Activated T-helper 1 cell treated with anti-CD3 and anti-CD28 coated beads, Interleukin-12 subunit alpha, Interleukin-12 subunit beta, Interleukin-2, Interleukin-4 antibody, amounts not matched to agents 30 ng/mL and 10 ng/mL and 1 ng/mL, durations not matched to agents 14 hours and 24 hours and 36 hours (primary cell): ENCODE measurements around the gene OBSCN. TPM values are rescaled to one million over a fixed set of nuclear protein-coding genes. Genes with fewer than 3 reads are reported as not detected.

Experiments
- DNase-seq: peaks from one replicate; pipeline ENCODE4 v3.0.0; 2021; ENCODE audit warnings: low spot score
- H3K27ac Mint-ChIP-seq: one replicate; pipeline ENCODE4 v1.8.0; 2021; ENCODE audit warnings: mild to moderate bottlenecking, mixed read lengths
- H3K27me3 Mint-ChIP-seq: one replicate; pipeline ENCODE4 v1.8.0; 2022; ENCODE audit warnings: mild to moderate bottlenecking, moderate library complexity, mixed read lengths; ENCODE audit not compliant: insufficient read depth
- H3K36me3 Mint-ChIP-seq: one replicate; pipeline ENCODE4 v1.8.0; 2021; ENCODE audit warnings: low read depth, mixed read lengths
- H3K4me1 Mint-ChIP-seq: one replicate; pipeline ENCODE4 v1.8.0; 2021; ENCODE audit warnings: low read depth, mixed read lengths
- H3K4me3 Mint-ChIP-seq: one replicate; pipeline ENCODE4 v1.8.0; 2021; ENCODE audit warnings: mild to moderate bottlenecking, moderate library complexity, mixed read lengths
- H3K9me3 Mint-ChIP-seq: one replicate; pipeline ENCODE4 v1.8.0; 2021; ENCODE audit warnings: mixed read lengths
- intact Hi-C: fragments of 100-400 bp; cut with micrococcal nuclease; formaldehyde crosslinking; loops from one replicate; pipeline ENCODE4 v1.15.1; 2024
- total RNA-seq: library from RNA; stranded (reverse); gene quantifications from 2 replicates; pipeline ENCODE4 v1.2.3, GENCODE V29; 2022

Gene OBSCN
- total RNA-seq, 1 donor from 2014 or later, result 15.2 TPM

DNA sequence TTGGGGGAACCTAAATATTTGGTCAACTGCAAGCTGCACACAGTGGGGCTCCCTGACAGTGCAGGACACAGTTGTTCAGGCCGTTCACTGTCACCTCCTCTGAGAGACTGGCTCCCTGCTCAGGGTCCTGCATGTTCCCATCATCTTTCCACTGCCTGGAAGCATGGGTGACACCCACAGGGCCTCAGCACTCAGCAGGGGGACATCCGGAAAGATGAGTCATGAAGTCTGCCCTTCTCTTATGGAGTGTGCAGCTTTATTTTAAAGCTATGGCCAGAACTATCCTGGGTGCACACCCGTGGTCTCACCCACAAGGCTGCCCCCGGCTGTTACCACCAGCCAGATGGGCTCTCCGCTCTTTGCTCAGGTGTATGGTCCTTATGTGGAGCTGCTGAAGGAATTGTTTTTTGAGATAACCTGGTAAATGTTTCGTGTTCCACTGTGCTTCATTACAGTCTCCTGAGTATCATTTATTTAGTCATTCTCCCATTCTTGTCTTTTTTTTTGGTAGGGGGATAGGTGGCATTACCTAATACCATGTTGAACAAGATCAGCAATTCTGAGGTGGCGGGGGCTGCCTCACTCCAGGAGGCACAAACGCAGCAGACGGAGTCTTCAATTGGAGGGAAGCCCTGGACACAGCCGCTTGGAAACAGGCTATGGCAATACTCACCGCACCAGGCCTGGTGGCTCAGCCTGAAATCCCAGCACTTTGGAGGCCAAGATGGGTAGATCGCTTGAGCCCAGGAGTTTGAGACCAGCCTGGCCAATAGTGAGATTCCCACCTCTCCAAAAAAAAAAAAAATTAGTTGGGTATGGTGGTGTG, 184.5 kb downstream of the OBSCN start:
- H3K36me3 Mint-ChIP-seq, result peaks cover 25% of the 10 kb centered on the region
- no peak for DNase-seq
- H3K9me3 Mint-ChIP-seq, result no peaks in the 10 kb centered on the region
- intact Hi-C loops, result no loop called here
- H3K4me3 Mint-ChIP-seq, result no peak overlapping the region
- no peaks in the 10 kb centered on the region for H3K4me1 Mint-ChIP-seq
- no peak overlapping the region for H3K27ac Mint-ChIP-seq
- H3K27me3 Mint-ChIP-seq, result peaks cover 3% of the 10 kb centered on the region

DNA sequence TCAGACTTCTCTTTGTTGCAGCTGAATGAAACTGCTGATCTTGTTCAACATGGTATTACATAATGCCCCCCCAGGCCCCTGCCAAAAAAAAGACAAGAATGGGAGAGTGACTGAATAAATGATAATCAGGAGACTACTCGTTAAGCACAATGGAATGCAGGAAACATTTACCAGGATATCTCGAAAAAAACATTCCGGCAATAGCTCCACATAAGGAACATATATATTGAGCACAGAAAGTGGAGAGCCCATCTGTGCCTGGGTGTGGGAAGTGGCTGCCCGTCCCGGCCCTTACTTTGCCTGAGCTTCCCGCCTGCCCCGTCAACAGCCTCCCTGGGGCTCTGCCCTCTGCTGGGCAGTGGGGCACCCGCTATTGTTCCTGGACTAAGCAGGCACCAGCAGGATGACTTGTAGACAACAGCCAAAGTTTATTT, 185.4 kb downstream of the OBSCN start:
- Mint-ChIP-seq H3K4me3 (no peak overlapping the region), H3K4me1 (peaks cover 9% of the 10 kb centered on the region), H3K9me3 (no peaks in the 10 kb centered on the region), H3K27ac (no peak overlapping the region), H3K27me3 (no peaks in the 10 kb centered on the region), H3K36me3 (peaks cover 27% of the 10 kb centered on the region)
- DNase-seq, result no peak
- intact Hi-C loops, result no loop called here

DNA sequence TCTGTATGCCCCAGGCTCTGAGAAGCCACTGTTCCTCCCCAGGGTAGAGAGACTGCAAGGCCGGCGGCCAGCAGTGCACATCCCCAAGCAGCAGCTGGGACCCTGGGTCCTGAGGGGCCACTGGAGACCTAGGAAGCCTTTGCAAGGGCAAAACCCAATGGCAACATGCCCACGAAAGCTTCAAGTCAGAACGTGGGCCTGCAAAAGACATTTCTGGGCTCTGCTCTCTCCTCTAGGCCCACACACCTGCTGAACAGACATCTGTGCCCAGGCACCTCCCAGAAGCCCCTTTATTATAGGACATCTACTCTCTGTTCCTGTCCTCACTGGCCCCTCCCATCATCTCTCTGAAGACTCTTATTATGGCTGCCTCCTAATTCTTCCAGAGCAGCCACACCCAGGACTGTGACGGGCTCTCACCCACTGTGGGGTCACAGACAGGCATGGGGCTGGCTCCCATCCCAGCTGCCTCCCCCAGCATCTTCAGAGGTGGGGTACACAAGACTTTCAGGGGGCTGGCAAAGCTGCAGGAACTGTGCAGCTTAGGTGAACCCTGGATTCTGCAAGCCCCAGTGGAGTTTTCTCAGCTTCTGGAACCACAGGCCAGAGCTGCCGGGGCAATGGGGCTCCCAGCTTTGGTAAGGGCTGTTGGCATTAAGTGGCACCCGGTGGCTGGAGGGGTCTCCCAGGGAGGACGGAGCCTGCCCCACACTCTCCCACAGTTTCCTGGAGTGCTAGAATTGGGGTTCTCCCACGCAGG, 186.1 kb downstream of the OBSCN start:
- DNase-seq, result no peak
- H3K27ac Mint-ChIP-seq, result no peak overlapping the region

DNA sequence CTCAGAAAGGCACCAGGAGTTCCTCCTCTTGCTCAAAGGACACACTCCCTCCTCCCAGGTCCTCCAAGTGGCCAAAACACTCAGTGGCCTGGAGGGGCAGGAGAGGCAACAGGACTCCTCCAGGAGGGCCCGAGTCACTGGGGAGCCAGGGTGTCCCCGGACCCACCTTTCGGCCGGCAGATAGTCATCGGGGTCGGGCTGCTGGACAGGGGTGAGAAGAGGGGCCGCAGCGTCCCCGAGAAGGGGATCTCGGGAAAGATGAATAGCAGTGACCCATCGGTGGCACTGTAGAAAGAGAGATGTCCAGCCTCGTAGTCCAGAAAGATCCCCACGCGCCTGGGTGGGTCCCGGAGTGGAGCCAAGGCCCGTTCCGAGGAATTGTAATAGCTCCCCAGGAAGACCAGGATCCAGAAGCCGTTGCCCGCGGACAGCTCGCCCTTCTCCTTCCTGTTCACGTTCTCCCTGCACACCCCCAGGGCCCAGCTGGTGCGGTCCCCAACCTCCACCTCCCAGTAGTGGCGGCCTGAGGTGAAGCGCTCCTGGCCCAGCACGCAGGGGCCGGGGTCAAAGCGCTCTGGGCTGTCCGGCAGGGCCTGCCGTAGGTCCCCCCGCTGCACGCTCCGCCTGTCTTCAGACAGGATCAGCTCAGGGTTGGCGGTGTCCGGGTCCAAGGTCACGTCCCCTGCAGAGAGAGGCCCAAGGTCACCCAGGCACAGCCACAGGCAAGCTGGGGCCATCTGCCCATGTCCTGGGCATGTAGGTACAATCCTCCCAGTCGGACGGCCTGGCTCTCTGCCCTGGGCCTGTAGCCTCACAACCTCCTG, 186.9 kb downstream of the OBSCN start:
- Mint-ChIP-seq H3K9me3 (no peaks in the 10 kb centered on the region), H3K36me3 (peaks cover 31% of the 10 kb centered on the region), H3K4me3 (no peak overlapping the region), H3K27ac (no peak overlapping the region), H3K4me1 (peaks cover 16% of the 10 kb centered on the region), H3K27me3 (no peaks in the 10 kb centered on the region)
- no peak for DNase-seq
- intact Hi-C loops, result no loop called here

More for the DNA sequence above, 186.1 kb downstream of the OBSCN start:
- Mint-ChIP-seq H3K9me3 (no peaks in the 10 kb centered on the region), H3K4me3 (no peak overlapping the region), H3K27me3 (no peaks in the 10 kb centered on the region), H3K4me1 (peaks cover 12% of the 10 kb centered on the region), H3K36me3 (peaks cover 27% of the 10 kb centered on the region)
- intact Hi-C loops, result no loop called here

DNA sequence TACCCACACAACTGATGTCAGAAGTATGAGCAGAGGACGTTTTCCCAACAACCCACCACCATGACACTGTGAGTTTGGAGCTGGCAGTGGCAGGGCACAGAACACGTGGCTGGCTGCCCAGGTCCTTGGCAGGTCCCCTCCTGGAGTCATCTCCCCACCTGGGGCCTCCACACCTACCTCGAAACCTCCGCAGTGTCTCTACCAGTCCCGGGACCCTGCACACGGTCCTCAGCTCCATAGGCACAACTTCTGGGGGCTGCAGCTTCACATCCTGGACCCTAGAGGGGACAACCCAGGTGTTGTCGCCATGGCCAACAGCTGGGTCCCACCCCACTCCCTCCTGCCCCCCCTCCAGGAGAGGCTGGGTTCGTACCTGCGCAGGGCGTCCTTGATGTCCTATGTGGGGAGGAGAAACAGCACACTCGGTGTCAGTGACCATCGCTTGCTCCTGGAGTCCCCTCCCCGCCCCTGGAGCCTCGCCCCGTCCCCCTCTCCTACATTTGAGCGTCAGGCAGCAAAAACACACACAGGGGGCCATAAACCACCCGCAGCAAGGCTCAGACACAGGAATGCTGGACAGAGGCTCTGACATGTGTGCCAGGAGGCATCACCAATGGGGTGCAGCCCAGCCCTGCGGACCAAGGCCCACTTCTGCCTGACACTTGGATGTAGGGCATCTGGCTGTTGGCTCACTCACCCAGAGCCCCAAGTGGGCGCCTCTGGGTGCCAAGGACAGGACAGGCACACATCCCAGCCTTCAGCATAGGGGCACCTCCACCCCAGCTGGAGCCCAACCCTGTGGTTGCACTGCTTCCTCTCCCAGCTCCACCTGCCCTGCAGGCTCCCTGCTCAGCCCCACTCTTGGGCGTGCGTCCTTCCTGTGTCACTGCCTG, 189.2 kb downstream of the OBSCN start:
- intact Hi-C loops, result no loop called here
- Mint-ChIP-seq H3K4me3 (no peak overlapping the region), H3K27me3 (no peaks in the 10 kb centered on the region), H3K4me1 (peaks cover 29% of the 10 kb centered on the region), H3K27ac (no peak overlapping the region), H3K9me3 (no peaks in the 10 kb centered on the region), H3K36me3 (peaks cover 41% of the 10 kb centered on the region)
- DNase-seq, result no peak

DNA sequence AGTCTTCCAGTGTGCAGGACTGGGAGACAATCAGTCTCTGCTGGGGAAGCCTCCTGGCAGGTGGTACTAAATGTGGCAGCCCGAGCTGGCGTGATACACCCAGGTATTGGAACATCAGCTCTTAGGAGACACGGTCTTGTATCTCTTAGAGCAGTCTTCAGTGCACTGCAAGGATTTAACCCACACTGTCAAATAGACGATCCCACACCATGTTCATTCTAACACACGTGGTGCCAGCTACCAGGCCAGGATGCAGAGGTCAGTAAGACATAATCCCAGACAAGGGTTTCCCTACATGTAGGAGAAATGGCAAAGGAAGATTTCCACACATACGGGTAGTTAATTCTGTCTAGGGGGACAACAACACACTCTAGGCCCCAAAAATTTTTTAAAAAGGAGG, 190.1 kb downstream of the OBSCN start:
- intact Hi-C loops, result no loop called here
- no peaks in the 10 kb centered on the region for H3K9me3 Mint-ChIP-seq
- H3K27me3 Mint-ChIP-seq, result no peaks in the 10 kb centered on the region
- peaks cover 45% of the 10 kb centered on the region for H3K36me3 Mint-ChIP-seq
- H3K4me1 Mint-ChIP-seq, result peaks cover 36% of the 10 kb centered on the region
- H3K27ac Mint-ChIP-seq, result peak overlapping the region; percentile 10
- no peak overlapping the region for H3K4me3 Mint-ChIP-seq
- DNase-seq, result no peak

DNA sequence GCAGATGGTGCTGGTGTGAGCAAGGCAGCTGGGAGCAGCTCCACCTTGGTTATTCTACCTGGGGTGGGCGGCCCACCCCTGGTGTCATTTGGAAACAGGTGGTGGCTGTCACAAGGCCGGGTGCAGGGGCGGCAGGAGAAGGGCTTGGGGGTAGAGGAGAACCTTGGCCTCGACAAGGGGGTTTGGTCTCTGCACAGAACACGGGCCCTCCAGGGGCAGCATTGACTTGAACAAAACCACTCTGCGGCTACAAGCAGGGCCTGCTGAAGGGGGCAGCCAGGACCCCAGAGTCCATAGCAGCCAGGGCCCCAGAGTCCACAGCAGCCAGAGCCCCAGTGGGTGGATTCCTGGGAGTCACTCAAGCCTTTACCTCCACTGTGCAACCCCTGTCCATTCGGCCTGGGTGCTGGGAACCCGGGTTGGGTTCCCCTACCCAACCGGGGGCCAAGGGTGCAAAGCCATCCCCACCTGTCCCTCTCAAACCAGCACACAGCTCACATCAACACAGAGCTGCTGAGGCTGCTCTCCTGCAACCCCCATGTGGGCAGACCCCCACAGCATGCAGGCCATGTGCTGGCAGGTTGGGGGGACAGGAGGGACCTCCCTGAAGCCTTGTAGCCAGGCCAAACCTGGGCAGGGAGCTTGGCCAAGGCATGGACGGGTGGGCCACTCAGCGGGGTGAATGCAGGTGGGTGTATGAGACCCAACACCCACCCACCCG, 191.1 kb downstream of the OBSCN start:
- no peak for DNase-seq
- Mint-ChIP-seq H3K36me3 (peaks cover 48% of the 10 kb centered on the region), H3K27me3 (no peaks in the 10 kb centered on the region), H3K4me1 (peaks cover 46% of the 10 kb centered on the region), H3K4me3 (no peak overlapping the region), H3K9me3 (no peaks in the 10 kb centered on the region), H3K27ac (no peak overlapping the region)
- intact Hi-C loops, result no loop called here

DNA sequence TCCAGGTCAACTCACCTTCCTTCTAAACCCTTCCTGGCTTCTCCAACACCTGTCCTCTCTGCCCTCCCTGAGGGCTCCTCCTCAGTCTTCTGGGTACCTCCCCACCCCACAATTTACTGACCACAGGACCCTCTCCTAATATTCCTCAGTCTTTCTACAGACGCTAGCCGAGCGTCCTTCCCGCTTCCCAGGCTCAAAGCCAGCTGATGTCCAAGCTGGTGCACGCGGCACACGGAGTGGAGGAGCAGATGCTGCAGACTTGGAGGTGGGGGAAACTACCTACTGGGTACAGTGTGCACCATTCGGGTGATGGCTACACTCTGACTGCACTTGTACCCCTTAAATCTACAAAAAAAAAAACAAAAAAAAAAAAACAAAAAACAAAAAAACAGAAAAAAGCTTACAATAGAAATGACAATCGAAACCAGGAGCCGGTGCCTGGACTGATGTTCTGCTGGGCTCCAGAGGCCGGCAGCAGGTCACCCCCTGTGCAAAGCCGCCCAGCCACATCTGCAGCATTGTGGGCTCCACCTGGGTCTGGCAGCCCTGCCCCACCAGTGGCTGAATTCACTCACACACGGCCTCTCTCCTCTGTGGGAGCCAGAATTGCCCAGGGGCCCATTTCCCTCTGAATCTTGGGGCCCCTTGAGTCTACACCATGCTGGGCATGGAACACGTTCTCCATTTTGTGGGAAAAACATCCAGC, 191.8 kb downstream of the OBSCN start:
- H3K27ac Mint-ChIP-seq, result no peak overlapping the region

DNA sequence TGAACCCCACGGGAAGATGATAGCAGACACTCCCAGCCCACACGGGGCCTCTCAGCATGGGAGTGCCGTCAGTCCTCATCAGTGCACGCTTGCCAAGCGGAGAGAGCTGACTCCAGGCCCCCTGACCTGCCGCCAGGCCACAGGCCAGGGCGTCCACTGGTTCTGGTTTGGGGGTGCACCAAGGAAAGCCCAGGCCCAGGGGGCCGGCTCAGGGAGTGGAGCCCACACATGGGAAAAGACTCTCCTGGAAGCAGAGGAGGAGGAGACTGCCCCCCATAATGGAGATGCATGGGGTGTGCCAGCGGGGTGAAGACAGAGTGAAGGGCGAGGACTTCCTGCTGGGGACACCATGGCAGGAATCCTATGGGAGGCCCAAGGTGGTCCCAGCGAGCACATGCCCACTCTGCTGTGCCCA, 192.4 kb downstream of the OBSCN start:
- H3K4me1 Mint-ChIP-seq, result peaks cover 59% of the 10 kb centered on the region
- H3K27ac Mint-ChIP-seq, result no peak overlapping the region
- DNase-seq, result no peak
- H3K9me3 Mint-ChIP-seq, result no peaks in the 10 kb centered on the region
- intact Hi-C loops, result loop anchor here (10.0 kb wide), 1 partner anchor 635 kb away; no protein-coding TSS in a partner anchor
- no peak overlapping the region for H3K4me3 Mint-ChIP-seq
- peaks cover 60% of the 10 kb centered on the region for H3K36me3 Mint-ChIP-seq
- H3K27me3 Mint-ChIP-seq, result no peaks in the 10 kb centered on the region

More for the DNA sequence above, 191.8 kb downstream of the OBSCN start:
- no peak overlapping the region for H3K4me3 Mint-ChIP-seq
- no peaks in the 10 kb centered on the region for H3K27me3 Mint-ChIP-seq
- no peaks in the 10 kb centered on the region for H3K9me3 Mint-ChIP-seq
- DNase-seq, result no peak
- peaks cover 54% of the 10 kb centered on the region for H3K4me1 Mint-ChIP-seq
- intact Hi-C loops, result loop anchor here (10.0 kb wide), 1 partner anchor 635 kb away; no protein-coding TSS in a partner anchor
- H3K36me3 Mint-ChIP-seq, result peaks cover 56% of the 10 kb centered on the region

DNA sequence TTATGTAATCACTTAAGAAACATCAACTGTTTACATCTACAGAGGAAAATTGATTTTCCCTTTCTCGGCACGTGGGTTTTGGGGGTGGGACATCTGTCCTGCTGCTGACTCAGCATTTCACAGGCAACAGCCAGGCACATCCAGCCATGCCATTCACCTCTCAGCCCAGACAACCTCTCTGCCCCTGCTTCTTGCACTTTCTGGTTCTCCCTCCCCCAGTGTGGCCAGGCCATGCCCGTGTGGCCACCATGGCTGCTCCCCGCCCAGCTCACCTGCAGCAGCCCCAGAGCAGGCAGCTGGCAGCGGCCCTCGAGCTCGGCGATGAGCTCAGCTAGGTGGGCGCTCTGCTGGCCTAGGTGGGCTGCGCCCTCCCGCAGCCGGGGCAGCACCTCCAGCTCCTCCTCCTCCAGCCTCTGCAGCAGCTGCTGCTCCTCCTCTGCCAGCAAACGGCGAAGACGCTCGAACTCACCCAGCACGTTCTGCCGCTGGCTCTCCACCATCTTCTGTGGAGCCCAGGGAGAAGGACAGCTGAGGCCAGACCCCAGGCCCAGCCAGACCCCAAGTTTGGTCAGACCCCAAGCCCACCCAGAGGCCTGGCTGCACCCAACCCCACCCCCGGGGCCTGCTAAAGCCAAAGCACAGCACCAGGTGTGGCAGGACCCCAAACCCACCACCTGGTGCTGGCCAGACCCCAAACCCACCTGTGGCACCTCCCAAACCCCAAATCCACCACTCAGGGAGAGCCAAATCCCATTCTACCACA, 193.0 kb downstream of the OBSCN start:
- DNase-seq, result no peak
- no peaks in the 10 kb centered on the region for H3K27me3 Mint-ChIP-seq
- peaks cover 54% of the 10 kb centered on the region for H3K36me3 Mint-ChIP-seq
- peaks cover 61% of the 10 kb centered on the region for H3K4me1 Mint-ChIP-seq
- H3K27ac Mint-ChIP-seq, result no peak overlapping the region
- no peak overlapping the region for H3K4me3 Mint-ChIP-seq
- intact Hi-C loops, result loop anchor here (10.0 kb wide), 1 partner anchor 636 kb away; no protein-coding TSS in a partner anchor
- no peaks in the 10 kb centered on the region for H3K9me3 Mint-ChIP-seq
